ENCODE measurements around the gene SNX10. TPM values are rescaled to one million over a fixed set of nuclear protein-coding genes. Genes with fewer than 3 reads are reported as not detected.
A peak's percentile ranks its signal among the peaks of the same experiment; 100 is the strongest.

The SNX10 gene
- total and polyA plus RNA-seq, 2 of the 8 experiments (the other 6 are each of a cell fraction or from before 2014, with no cell fraction given) = 4.4 to 9.6 TPM

DNA sequence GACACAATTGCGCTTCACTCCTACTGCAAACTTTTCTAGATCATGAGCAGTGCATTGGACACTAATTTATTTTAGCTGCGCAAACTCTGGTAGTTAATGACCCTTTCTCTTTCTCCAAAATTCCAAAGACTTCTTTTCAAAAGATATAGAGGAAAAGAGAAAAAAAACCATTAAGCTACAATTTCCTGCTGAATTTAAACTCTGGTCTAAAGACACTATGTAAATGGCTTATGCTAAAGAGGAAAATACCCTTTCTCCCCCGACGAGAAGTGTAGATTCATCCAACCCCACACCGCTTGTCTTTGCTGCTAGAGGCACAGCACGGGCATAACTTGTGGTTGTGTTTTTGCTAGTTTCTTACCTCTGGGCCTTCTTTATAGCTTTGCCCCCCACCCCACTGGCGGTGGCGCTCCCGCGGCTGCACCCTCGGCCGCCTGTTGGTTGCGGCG lies 84.1 kb downstream of the SNX10 start:
- no peaks in the 10 kb centered on the region for H3K27me3 ChIP-seq (replicated peaks in 1 of 4; ENCODE audit: control insufficient read depth in 3 of 4, extremely low read depth in 1 of 4, insufficient read depth in 3 of 4, low read length in 3 of 4)
- no peaks in the 10 kb centered on the region for H3K9me3 ChIP-seq (ENCODE audit: insufficient read depth in 2 of 2, low read depth in 1 of 2, low read length in 1 of 2)
- no peak overlapping the region for H2BK12ac ChIP-seq (ENCODE audit: low read depth, low read length)
- H3K36me3 ChIP-seq (ENCODE audit: control insufficient read depth in 2 of 4, insufficient read depth in 4 of 4, low read length in 3 of 4) = no peaks in the 10 kb centered on the region
- H4K5ac ChIP-seq (ENCODE audit: insufficient read length, low read depth, low read length) = no peak overlapping the region
- H4K91ac ChIP-seq (replicated peaks; ENCODE audit: insufficient read length, low read length) = no peak overlapping the region
- CTCF ChIA-PET (ENCODE audit: partially characterized antibody) = interaction anchor here (0.6 to 2.4 kb wide), 10 partner anchors 10 to 483 kb away, joined by 3 to 11 read pairs (median 4); no protein-coding TSS in a partner anchor
- H3K4me3 ChIP-seq (ENCODE audit: extremely low read depth in 1 of 4, insufficient read depth in 2 of 4, low read depth in 3 of 4, low read length in 4 of 4) = peak overlapping the region; percentile 44 to 89 (median 78)
- WGBS, 2 experiments (ENCODE audit: extremely low coverage in 1 of 2, insufficient coverage in 1 of 2, insufficient read length in 1 of 2, insufficient replicate concordance in 2 of 2, low coverage in 1 of 2, low lambda C conversion rate in 2 of 2, missing lambda C conversion rate in 1 of 2) = 5% methylated on average over 7 of the region's 14 CpGs; no CpG with 5 or more reads in 1 of the 2 experiments
- H3K56ac ChIP-seq (replicated peaks; ENCODE audit: insufficient read length, low read depth, low read length) = no peak overlapping the region
- H3K23me2 ChIP-seq (ENCODE audit: low read depth, low read length) = peaks cover 2% of the 10 kb centered on the region; the same call in 1 of the 2 replicates
- no peak for FAIRE-seq
- no peak for DNase-seq (ENCODE audit: low read depth in 1 of 2, low spot score in 2 of 2)
- no peaks in the 10 kb centered on the region for H4K20me1 ChIP-seq (replicated peaks in 1 of 2; ENCODE audit: control insufficient read depth in 1 of 2, insufficient read depth in 2 of 2, low read length in 2 of 2)
- TF ChIP-seq RAD21 (IDR thresholded peaks at IDR 0.05 in 1 of 2, conservative IDR thresholded peaks at IDR 0.05 in 1 of 2; ENCODE audit: low read depth in 2 of 2, low read length in 2 of 2) (no peak), SIN3A (conservative IDR thresholded peaks at IDR 0.05 in 1 of 2, IDR thresholded peaks at IDR 0.05 in 1 of 2; ENCODE audit: low read depth in 1 of 2, low read length in 2 of 2) (0 out of 4 replicates have a peak, but pooled peaks of 1 of the 2 experiments have one; percentile 16)
- POLR2A ChIA-PET (ENCODE audit: partially characterized antibody) = interaction anchor here (0.6 to 1.1 kb wide), 3 partner anchors 45 to 424 kb away, joined by 3 to 4 read pairs (median 3); no protein-coding TSS in a partner anchor
- H3K4me2 ChIP-seq (ENCODE audit: insufficient read depth in 1 of 2, low read depth in 2 of 2, low read length in 2 of 2) = peak overlapping the region; percentile 65 to 97
- no peaks in the 10 kb centered on the region for H3K79me2 ChIP-seq (ENCODE audit: control insufficient read depth in 1 of 2, insufficient read depth in 2 of 2, low read length in 2 of 2)
- no peak overlapping the region for H3K23ac ChIP-seq (ENCODE audit: insufficient read length)
- H3K27ac ChIP-seq (ENCODE audit: low read depth, low read length) = no peak overlapping the region
- no peak overlapping the region; a peak in 1 of 7 replicates for H3K9ac ChIP-seq (replicated peaks in 1 of 4; ENCODE audit: extremely low read depth in 1 of 4, low read depth in 3 of 4, low read length in 3 of 4)
- H2AK5ac ChIP-seq (ENCODE audit: low read depth, low read length) = no peak overlapping the region
- H2BK5ac ChIP-seq (ENCODE audit: low read depth, low read length) = no peak overlapping the region
- H3K14ac ChIP-seq (ENCODE audit: insufficient read length) = no peak overlapping the region
- H4K8ac ChIP-seq (ENCODE audit: extremely low read depth, insufficient read depth, low read length) = no peak overlapping the region; the same call in 1 of the 2 replicates
- H3K4ac ChIP-seq (replicated peaks; ENCODE audit: insufficient read length, low read depth, low read length) = no peak overlapping the region
- 0 out of 2 replicates have a peak overlapping the region, but pooled peaks have one; percentile 18 for H2BK15ac ChIP-seq (ENCODE audit: low read length)
- H3K79me1 ChIP-seq (ENCODE audit: low read depth, low read length) = no peaks in the 10 kb centered on the region
- H2BK20ac ChIP-seq (ENCODE audit: low read length) = no peak overlapping the region
- H2AFZ ChIP-seq (ENCODE audit: low read length) = no peak overlapping the region
- H3K18ac ChIP-seq (ENCODE audit: extremely low read depth, low read length) = peak overlapping the region; percentile 29; the same call in 1 of the 2 replicates
- H3K4me1 ChIP-seq (replicated peaks in 1 of 4; ENCODE audit: control insufficient read depth in 3 of 4, insufficient read depth in 4 of 4, low read length in 3 of 4) = peaks cover 0 to 2% (median 0%) of the 10 kb centered on the region in 4 experiments; a peak in 2 of 7 replicates
- H2BK120ac ChIP-seq (replicated peaks; ENCODE audit: low read depth, low read length) = no peak overlapping the region

Data from H1 (cell line).